Measurements from ENCODE around the gene RNF113A.
"Not testable (repeated sequence)": the region's sequence is repeated elsewhere in the genome, so short reads cannot be mapped to it uniquely, and the experiment has no call there.

The RNF113A gene

GRCh38 chrX:119871599-119872395 lies at the start of gene RNF113A, which contains the start of gene NDUFA1:
RNF113A (minus strand) TSS chrX:119871733; CDS start chrX:119871613, 120 bp downstream.
NDUFA1 (plus strand) TSS chrX:119871832; CDS start chrX:119871912, 80 bp downstream.
- DNase-seq = peak; percentile 85 to 89

DNA sequence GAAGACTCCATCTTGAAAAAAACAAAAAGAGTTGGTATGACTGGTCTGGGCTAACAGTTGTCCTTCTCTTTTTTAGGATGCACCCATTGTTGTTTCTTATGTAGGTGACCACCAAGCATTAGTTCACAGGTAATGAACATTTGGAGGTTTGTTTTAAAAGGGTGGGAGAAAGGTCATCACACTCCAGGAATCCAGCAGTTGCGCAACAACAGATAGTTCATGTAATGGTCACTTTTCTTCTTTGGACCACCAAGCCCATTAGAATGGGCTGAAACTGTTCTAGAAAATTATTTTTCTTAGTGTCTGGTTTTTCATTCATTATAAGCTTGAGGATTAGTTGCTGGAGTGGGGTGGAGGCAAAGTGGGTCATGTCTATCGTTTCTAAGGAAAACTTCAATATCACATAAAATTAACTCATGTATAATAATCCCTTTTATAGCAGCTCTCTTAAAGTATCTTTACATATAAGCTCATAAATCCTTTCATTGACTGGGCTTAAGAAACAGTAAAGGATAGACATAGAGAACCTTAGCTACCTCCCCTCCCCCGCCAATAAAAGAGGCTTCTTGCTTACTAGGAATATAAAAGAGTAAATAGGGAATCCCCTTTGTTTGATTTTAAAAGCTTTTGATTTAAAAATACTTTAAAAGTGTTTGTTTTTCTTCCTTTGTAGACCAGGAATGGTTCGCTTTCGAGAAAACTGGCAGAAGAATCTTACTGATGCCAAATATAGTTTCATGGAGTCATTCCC lies 48.5 kb upstream of the RNF113A start:
- DNase-seq = no peak

GRCh38 chrX:119917877-119918276 lies 46.3 kb upstream of the RNF113A start:
- no peak for DNase-seq

GRCh38 chrX:119916310-119916709 lies 44.8 kb upstream of the RNF113A start:
- no peak for DNase-seq

- DNase-seq = no peak
These were observed 29.4 kb upstream of the RNF113A start for GRCh38 chrX:119900976-119901375.

GRCh38 chrX:119899125-119899524 lies 27.6 kb upstream of the RNF113A start:
- no peak for DNase-seq

DNA sequence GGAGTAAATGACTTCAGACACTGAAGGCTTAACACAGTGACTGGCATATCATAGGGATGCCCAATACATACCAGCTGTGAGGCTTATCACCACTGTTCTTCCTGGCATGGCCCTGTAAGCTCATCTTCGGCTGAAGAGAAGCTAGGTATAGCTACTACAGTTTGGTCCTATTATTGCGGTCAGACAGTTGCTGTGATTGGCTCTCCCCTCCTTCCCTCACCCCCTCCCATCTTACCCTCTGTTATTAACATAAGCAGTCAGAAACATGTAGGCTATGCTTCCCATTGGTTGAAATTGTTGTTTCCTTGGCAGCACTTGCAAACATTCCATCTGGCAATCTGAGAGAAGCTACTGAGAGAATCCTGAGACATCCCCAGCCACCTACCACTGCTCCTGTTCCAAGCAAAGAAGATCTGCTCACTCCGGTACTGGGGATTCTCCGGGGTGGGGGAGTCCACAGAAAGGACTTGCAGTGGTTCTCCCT lies 24.4 kb upstream of the RNF113A start, which contains the start of gene AKAP14:
Gene AKAP14, plus strand, starts transcription at position 51 of the 484 bp plus-strand sequence. CDS start 7,331 bp downstream, outside the sequence.
- DNase-seq = no peak

GRCh38 chrX:119891961-119892692 lies 20.6 kb upstream of the RNF113A start:
- not testable (repeated sequence) for DNase-seq

DNA sequence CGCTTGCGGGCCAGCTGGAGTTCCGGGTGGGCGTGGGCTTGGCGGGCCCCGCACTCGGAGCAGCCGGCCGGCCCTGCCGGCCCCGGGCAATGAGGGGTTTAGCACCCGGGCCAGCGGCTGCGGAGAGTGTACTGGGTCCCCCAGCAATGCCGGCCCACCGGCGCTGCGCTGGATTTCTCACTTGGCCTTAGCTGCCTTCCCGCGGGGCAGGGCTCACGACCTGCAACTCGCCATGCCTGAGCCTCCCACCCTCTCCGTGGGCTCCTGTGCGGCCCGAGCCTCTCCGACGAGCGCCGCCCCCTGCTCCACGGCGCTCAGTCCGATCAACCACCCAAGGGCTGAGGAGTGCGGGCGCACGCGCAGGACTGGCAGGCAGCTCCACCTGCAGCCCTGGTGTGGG lies 19.1 kb upstream of the RNF113A start:
- DNase-seq = not testable (repeated sequence)

DNA sequence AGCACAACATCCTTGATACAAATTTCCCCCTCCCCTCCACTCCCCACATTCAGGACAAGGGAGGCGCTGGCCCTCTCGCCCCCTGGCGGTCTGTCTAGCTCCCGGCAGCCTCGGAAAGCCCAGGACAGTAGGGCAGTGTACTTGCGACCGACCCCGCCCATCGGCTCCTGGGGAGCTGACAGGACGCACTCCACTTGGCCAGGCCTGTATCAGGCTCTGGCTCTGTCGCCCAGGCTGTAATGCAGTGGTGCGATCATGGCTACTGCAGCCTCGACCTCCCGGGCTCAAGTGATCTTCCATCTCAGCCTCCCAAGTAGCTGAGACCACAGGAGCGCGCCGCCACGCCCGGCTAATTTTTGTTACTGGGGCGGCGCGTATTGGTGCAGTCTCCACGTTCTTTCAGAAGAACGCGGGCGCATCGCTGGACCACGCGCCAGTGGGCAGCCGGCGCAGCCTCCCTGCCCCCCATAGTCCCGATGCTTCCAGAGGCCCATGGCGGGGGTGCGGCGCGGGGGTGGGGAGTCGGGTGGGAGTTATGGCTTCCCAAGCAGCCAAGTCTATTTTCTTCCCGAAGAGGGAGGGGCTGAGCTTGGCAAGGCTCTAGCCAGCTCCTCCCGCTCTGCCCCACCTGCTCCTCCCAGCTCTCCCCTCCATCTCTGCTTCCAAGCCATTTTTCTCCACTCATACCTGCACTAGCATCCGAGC lies 16.3 kb upstream of the RNF113A start:
- DNase-seq = peak; percentile 79 to 80

- no peak for DNase-seq
These were observed 14.3 kb upstream of the RNF113A start for GRCh38 chrX:119885554-119886428.

GRCh38 chrX:119880552-119881437 lies 9.3 kb upstream of the RNF113A start:
- DNase-seq = peak; percentile 28 to 32

- DNase-seq = no peak
These were observed 8.5 kb upstream of the RNF113A start for GRCh38 chrX:119880076-119880475.

GRCh38 chrX:119878740-119879139 lies 7.2 kb upstream of the RNF113A start:
- DNase-seq = no peak

DNA sequence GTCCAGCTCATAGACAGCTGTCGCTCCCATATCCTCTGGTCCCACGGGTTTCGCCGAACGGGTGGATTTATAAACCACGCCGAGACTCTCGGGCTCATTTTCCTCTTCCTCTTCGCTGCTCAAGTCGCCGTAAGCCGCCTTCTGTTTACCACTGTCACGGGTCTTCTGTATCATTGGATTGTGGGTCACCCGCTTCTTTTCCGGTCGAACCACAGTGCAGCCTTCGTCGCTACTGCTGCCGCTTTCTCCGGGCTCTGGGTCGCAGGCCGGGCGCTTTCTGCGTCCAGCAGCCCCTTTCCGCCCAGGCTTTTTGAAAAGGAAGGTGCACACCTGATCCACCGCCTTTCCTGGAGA lies 311 bp downstream of the RNF113A start:
- DNase-seq = no peak

DNA sequence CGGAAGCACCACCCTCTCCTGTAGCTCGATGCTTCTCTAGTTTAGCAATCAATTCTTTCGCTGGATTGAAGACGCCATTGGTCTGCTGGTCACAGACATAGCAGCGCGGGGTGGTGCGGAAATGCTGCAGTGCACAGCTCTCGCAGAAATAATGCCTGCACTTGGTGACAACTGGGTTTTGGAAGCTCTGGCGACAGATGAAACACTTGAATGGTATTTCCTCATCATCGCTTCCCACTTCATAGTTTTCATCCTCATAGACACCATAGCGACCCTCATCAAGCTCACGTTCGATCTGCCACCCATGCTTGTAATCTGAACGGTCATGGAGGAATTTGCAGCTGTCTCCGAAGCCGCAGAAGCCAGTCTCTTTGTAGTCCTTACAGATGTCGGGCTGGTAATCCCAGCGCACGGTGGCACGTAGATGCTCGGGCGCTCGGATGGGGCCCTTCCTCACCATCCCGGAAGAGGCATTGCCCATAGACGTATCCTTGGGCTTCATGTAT lies 854 bp downstream of the RNF113A start:
- DNase-seq = peak; percentile 42 to 47

- DNase-seq = no peak
These were observed 18.1 kb downstream of the RNF113A start for GRCh38 chrX:119853444-119853843.

DNA sequence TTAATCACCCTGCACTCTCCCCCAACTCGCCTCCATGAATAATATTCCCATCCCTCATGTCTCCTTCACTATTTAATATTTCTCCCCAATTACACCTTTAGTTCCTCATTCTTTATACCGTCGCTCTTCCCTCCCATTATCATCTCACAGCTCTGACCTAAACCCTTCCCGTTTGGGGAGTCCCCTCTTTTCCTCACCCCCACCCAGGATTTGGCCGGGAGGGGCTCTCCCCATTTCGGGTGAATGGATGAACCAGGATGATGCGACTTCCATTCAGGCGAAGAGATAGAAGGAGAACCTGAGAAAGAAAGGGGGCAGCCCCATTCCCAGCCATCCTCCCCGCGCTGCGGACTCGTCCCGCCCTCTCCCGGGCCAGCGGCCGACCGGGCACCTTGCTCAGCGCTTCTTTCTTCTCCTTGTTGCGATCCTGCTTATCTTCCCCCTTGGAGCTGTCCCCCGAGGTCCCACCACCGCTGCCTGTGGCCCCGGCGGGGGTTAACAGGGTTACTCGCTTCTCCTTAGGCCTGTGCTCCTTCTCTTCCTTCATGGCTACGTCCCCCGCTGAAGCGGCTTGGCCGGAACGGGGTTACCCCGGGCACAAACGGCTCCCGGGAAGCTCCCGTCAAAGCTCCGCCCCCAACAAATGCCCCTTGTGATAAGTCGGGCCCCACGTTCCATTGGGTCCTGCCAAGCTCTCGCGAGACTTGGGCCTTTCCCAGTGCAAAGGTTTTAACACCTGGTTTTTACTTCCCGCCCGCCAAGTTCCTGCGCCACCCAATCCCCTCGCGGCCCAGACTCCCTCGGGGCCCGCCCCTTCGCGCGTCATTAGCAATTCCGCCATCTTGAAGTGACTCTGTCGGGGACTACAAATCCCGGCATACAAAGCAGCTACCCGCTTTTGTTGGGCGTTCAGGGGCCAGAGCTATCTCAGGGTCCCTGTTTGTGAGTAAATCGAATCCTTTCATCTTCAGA lies 18.9 kb downstream of the RNF113A start, which contains the start of gene UPF3B:
Gene UPF3B, minus strand, starts transcription at position 582 of the 972 bp plus-strand sequence. Its CDS starts 35 bp downstream, at position 547.
- DNase-seq = peak; percentile 92

DNA sequence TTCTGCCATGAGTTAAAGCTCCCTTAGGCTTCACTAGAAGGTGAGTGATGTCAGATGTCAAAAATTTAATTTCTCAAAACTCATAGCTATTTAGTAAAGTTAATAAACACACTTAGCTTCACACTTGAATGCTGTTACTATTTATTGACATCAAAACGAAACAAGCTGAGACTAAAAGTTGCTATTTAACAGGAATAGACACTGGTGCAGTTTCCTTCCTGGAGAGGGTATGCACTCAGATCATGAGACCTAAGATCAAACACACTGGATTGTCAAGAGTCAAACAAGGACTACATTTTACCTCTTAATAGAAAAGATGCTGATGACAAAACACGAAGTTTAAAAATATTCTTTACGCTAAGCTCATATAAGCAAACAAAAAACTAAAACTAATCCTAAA lies 37.6 kb downstream of the RNF113A start:
- no peak for DNase-seq

Measured in activated T-cell treated with anti-CD3 and anti-CD28 coated beads, Interleukin-2, amount 50 U/mL, for 48 hours (primary cell).